Trophoblast cell (in vitro differentiated cells and primary cell): ENCODE measurements around the gene TRIM17.

Experiments
- DNase-seq, 2 donors: peaks; one replicate each; pipeline ENCODE4 v3.0.0-alpha.2; 2016
- H2AFZ ChIP-seq: 2 replicates; pipeline ENCODE4 v1.6.1; 2013; ENCODE audit warnings: low read length, moderate library complexity, mild to moderate bottlenecking; ENCODE audit not compliant: insufficient read depth, poor library complexity
- H2AK5ac ChIP-seq: 2 replicates; pipeline ENCODE4 v1.6.1; 2013; ENCODE audit warnings: mild to moderate bottlenecking, low read length
- H2BK120ac ChIP-seq: 2 replicates; pipeline ENCODE4 v1.6.1; 2013; ENCODE audit warnings: low read length, mild to moderate bottlenecking, moderate library complexity; ENCODE audit not compliant: insufficient read depth, poor library complexity
- H2BK12ac ChIP-seq: 2 replicates; pipeline ENCODE4 v1.6.1; 2013; ENCODE audit warnings: mild to moderate bottlenecking, low read length, moderate library complexity
- H2BK5ac ChIP-seq: 2 replicates; pipeline ENCODE4 v1.6.1; 2013; ENCODE audit warnings: low read length, low read depth, moderate library complexity, mild to moderate bottlenecking; ENCODE audit not compliant: poor library complexity
- H3K14ac ChIP-seq: 2 replicates; pipeline ENCODE4 v1.6.1; 2013; ENCODE audit warnings: mild to moderate bottlenecking, low read length
- H3K18ac ChIP-seq: 2 replicates; pipeline ENCODE4 v1.6.1; 2013; ENCODE audit warnings: mild to moderate bottlenecking, low read length
- H3K23ac ChIP-seq: 2 replicates; pipeline ENCODE4 v1.6.1; 2013; ENCODE audit warnings: low read length
- H3K27ac ChIP-seq: 2 replicates; pipeline ENCODE4 v1.5.1; 2013; ENCODE audit warnings: low read depth, mild to moderate bottlenecking, inconsistent platforms, low read length, moderate library complexity
- H3K27me3 ChIP-seq: 2 replicates; pipeline ENCODE4 v1.6.1; 2013; ENCODE audit warnings: inconsistent platforms, mild to moderate bottlenecking, low read length, moderate library complexity; ENCODE audit not compliant: insufficient read depth
- H3K36me3 ChIP-seq, 2 experiments: 1 replicate in 1 of 2; 2 replicates in 1 of 2; pipeline ENCODE4 v1.6.1; 2013; ENCODE audit warnings: low read length in 2 of 2, mild to moderate bottlenecking in 2 of 2, moderate library complexity in 1 of 2; ENCODE audit not compliant: insufficient read depth in 2 of 2, control insufficient read depth in 1 of 2
- H3K4ac ChIP-seq: 2 replicates; pipeline ENCODE4 v1.6.1; 2013; ENCODE audit warnings: low read depth, mild to moderate bottlenecking, low read length, moderate library complexity
- H3K4me1 ChIP-seq, 2 experiments: 1 replicate in 1 of 2; 2 replicates in 1 of 2; pipeline ENCODE4 v1.6.1; 2013; ENCODE audit warnings: low read length in 2 of 2, mild to moderate bottlenecking in 2 of 2, moderate library complexity in 1 of 2; ENCODE audit not compliant: insufficient read depth in 2 of 2, control insufficient read depth in 1 of 2
- H3K4me2 ChIP-seq: 2 replicates; pipeline ENCODE4 v1.6.1; 2013; ENCODE audit warnings: inconsistent platforms, mild to moderate bottlenecking, low read length, moderate library complexity
- H3K4me3 ChIP-seq: 2 replicates; pipeline ENCODE4 v1.5.1; 2013; ENCODE audit warnings: mild to moderate bottlenecking, low read depth, low read length, inconsistent platforms
- H3K79me1 ChIP-seq: one replicate; pipeline ENCODE4 v1.6.1; 2013; ENCODE audit warnings: low read length
- H3K79me2 ChIP-seq: 2 replicates; pipeline ENCODE4 v1.6.1; 2013; ENCODE audit warnings: low read length, mild to moderate bottlenecking; ENCODE audit not compliant: control insufficient read depth, insufficient read depth, poor library complexity
- H3K9ac ChIP-seq: 2 replicates; pipeline ENCODE4 v1.6.1; 2013; ENCODE audit warnings: mild to moderate bottlenecking, low read length
- H3K9me3 ChIP-seq: 2 replicates; pipeline ENCODE4 v1.6.1; 2013; ENCODE audit warnings: low read depth, mild to moderate bottlenecking, control low read depth, inconsistent platforms, low read length; ENCODE audit not compliant: insufficient read depth
- H4K12ac ChIP-seq: 2 replicates; pipeline ENCODE4 v1.6.1; 2013; ENCODE audit warnings: low read depth, mild to moderate bottlenecking, low read length, moderate library complexity
- H4K8ac ChIP-seq: 2 replicates; pipeline ENCODE4 v1.6.1; 2013; ENCODE audit warnings: low read depth, mild to moderate bottlenecking, low read length, moderate library complexity
- H4K91ac ChIP-seq: one replicate; pipeline ENCODE4 v1.6.1; 2013; ENCODE audit warnings: low read depth, mild to moderate bottlenecking, low read length, moderate library complexity
- WGBS: extraction: QIAGEN DNeasy Blood & Tissue Kit; methylation state at CpG from one replicate; pipeline ENCODE4 v1.1.7; 2013; ENCODE audit warnings: missing lambda C conversion rate; ENCODE audit not compliant: insufficient read length, insufficient coverage; ENCODE audit errors: extremely low coverage; 5-methylcytosine and 5-hydroxymethylcytosine counted together

TRIM17 gene

DNA sequence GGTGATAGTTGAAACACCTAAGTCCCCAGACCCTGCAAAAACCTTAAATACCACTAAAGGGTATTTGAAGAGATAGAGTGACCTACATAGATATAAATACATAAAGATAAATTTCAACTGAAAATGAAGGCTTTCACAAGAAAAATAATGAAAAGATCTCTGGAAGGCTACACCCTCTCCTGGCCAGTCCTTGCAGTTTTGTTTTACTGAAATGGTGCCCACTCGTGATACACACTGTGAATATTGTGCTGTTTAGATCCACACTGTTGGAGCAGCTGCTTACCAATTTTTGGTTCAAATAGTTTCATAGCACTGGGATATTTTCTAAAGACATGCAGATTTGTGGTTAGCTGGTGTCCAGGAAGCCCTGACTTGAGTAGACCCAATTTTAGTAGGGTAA is 39.1 kb upstream of the TRIM17 start:
- H3K79me1 ChIP-seq: peaks cover 5% of the 10 kb centered on the region
- no peak overlapping the region for H3K23ac ChIP-seq
- H3K14ac ChIP-seq: no peak overlapping the region
- H3K4me2 ChIP-seq: peak overlapping the region; percentile 6
- H3K9me3 ChIP-seq: no peaks in the 10 kb centered on the region
- H2AFZ ChIP-seq: no peak overlapping the region
- H3K36me3 ChIP-seq: no peaks in the 10 kb centered on the region
- no peak overlapping the region for H2BK12ac ChIP-seq
- H3K4me1 ChIP-seq: peaks cover 14 to 23% of the 10 kb centered on the region in 2 experiments
- no peak overlapping the region for H4K12ac ChIP-seq
- peaks cover 5% of the 10 kb centered on the region for H3K79me2 ChIP-seq
- DNase-seq: no peak
- no peak overlapping the region for H2AK5ac ChIP-seq
- H3K18ac ChIP-seq: no peak overlapping the region
- no peak overlapping the region for H3K4ac ChIP-seq
- H4K8ac ChIP-seq: no peak overlapping the region
- no peak overlapping the region for H3K27ac ChIP-seq
- no CpG with 5 or more reads among the region's 1 CpG for WGBS
- no peak overlapping the region for H3K4me3 ChIP-seq
- H4K91ac ChIP-seq: no peak overlapping the region
- no peaks in the 10 kb centered on the region for H3K27me3 ChIP-seq
- no peak overlapping the region for H3K9ac ChIP-seq
- no peak overlapping the region for H2BK120ac ChIP-seq
- H2BK5ac ChIP-seq: no peak overlapping the region

DNA sequence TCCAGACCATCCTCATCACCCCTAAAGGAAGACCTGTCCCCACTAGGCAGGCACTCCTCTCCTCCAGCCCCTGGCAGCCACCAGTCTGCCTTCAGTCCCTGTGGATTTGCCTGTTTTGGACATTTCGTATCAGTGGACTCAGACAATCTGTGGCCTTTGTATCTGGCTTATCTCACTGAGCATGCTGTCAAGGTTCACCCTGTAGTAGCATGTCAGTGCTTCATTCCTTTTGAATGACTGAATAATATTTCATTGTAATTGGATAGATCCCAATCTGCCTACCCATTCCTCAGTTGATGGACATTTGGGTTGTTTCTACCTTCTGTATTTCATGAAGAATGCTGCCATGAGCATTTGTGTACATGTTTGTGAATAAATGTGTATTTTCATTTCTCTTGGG is 37.6 kb upstream of the TRIM17 start:
- Histone ChIP-seq H3K4me2 (no peak overlapping the region), H3K79me1 (peaks cover 5% of the 10 kb centered on the region), H2AK5ac (no peak overlapping the region), H4K8ac (no peak overlapping the region), H3K79me2 (peaks cover 5% of the 10 kb centered on the region), H2AFZ (no peak overlapping the region), H2BK120ac (no peak overlapping the region), H3K9me3 (no peaks in the 10 kb centered on the region), H3K9ac (no peak overlapping the region), H3K4ac (no peak overlapping the region), H3K36me3 (no peaks in the 10 kb centered on the region), H2BK12ac (no peak overlapping the region), H4K12ac (no peak overlapping the region), H3K4me1 (peaks cover 14 to 23% of the 10 kb centered on the region in 2 experiments), H2BK5ac (no peak overlapping the region), H3K23ac (no peak overlapping the region), H3K18ac (no peak overlapping the region), H3K27me3 (no peaks in the 10 kb centered on the region), H4K91ac (no peak overlapping the region), H3K14ac (no peak overlapping the region), H3K4me3 (no peak overlapping the region), H3K27ac (no peak overlapping the region)
- no CpG with 5 or more reads among the region's 1 CpG for WGBS
- peak; percentile 27 to 70 for DNase-seq

DNA sequence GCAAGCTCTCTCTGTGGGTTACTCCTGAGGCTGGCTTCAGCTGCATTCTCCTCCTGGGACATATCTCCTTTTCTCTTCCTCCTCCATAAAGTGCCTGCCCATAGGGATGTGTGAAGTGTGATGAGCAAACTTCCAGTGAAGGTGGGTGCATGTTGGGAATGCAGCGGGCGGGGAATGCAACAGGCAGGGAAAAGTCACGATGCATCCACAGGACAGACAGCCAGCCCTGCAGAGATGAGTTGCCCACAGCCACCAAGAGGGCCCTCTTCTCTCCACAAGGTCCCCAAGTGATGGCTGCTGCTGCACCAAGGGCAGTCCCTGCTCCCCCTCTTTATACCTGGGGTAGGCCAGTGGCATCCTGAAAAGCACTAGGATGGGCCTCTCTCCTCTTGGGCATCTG is 37.0 kb upstream of the TRIM17 start:
- Histone ChIP-seq H3K9ac (no peak overlapping the region), H3K4me1 (peaks cover 14 to 23% of the 10 kb centered on the region in 2 experiments), H3K9me3 (no peaks in the 10 kb centered on the region), H4K8ac (no peak overlapping the region), H3K79me1 (peaks cover 5% of the 10 kb centered on the region), H4K12ac (no peak overlapping the region), H3K27ac (no peak overlapping the region), H3K79me2 (peaks cover 5% of the 10 kb centered on the region), H3K4ac (no peak overlapping the region), H3K27me3 (no peaks in the 10 kb centered on the region), H2BK12ac (peak overlapping the region; percentile 41), H3K23ac (no peak overlapping the region), H3K4me2 (no peak overlapping the region), H2AK5ac (peak overlapping the region; percentile 69), H4K91ac (peak overlapping the region; percentile 29), H3K14ac (peak overlapping the region; percentile 19), H2BK5ac (no peak overlapping the region), H2BK120ac (peak overlapping the region; percentile 28), H3K4me3 (no peak overlapping the region), H2AFZ (no peak overlapping the region), H3K36me3 (no peaks in the 10 kb centered on the region), H3K18ac (no peak overlapping the region)
- no peak for DNase-seq
- WGBS: no CpG with 5 or more reads among the region's 3 CpGs

DNA sequence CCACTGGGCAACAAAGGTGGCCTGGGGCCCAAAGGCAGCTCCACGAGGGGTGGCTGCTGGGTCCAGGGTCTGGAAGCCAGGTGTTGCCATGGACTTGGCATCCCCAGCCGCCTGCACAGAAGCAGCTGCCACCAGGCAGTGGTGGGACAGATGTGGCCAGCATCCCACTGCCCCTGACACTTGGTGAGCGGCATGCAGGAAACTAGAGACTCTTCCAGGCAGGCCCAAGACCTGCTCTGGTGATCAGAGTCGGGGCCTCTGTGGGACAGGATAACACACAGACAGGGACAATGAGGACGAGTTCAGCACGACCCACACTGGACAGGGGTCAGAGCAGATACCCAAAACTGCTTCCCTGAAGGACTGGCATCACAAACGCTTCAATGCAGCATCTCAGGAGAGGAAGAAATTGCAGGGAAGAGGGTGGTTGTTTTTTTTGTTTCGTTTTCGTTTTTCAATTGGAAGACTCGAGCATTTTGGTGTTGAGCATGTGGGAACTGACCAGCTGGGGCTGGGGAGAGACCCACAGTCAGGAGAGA is 36.4 kb upstream of the TRIM17 start:
- no peak overlapping the region for H3K27ac ChIP-seq
- H3K79me1 ChIP-seq: peaks cover 5% of the 10 kb centered on the region
- no peak overlapping the region for H3K14ac ChIP-seq
- WGBS: 100% methylated on average over 3 of the region's 10 CpGs
- H3K79me2 ChIP-seq: peaks cover 5% of the 10 kb centered on the region
- H2AK5ac ChIP-seq: no peak overlapping the region
- no peak overlapping the region for H4K12ac ChIP-seq
- DNase-seq: no peak
- no peak overlapping the region for H4K91ac ChIP-seq
- no peaks in the 10 kb centered on the region for H3K36me3 ChIP-seq
- H3K9me3 ChIP-seq: no peaks in the 10 kb centered on the region
- no peak overlapping the region for H3K4me2 ChIP-seq
- H2BK5ac ChIP-seq: no peak overlapping the region
- H2BK12ac ChIP-seq: peak overlapping the region; percentile 16
- H3K4me1 ChIP-seq: peaks cover 14 to 26% of the 10 kb centered on the region in 2 experiments
- no peak overlapping the region for H3K9ac ChIP-seq
- H3K23ac ChIP-seq: no peak overlapping the region
- no peak overlapping the region for H3K4ac ChIP-seq
- H2BK120ac ChIP-seq: no peak overlapping the region
- H2AFZ ChIP-seq: no peak overlapping the region
- H3K27me3 ChIP-seq: no peaks in the 10 kb centered on the region
- no peak overlapping the region for H3K18ac ChIP-seq
- H3K4me3 ChIP-seq: no peak overlapping the region
- H4K8ac ChIP-seq: no peak overlapping the region
